OCI-LY7 (cell line): ENCODE data around the gene C15orf62. TPM values are rescaled to one million over a fixed set of nuclear protein-coding genes. Genes with fewer than 3 reads are reported as not detected.
A peak's percentile ranks its signal among the peaks of the same experiment; 100 is the strongest.

Source experiments
- BruUV-seq: library from RNA; stranded (reverse); fragments of 400-500 nt; replicated peaks from 2 replicates; lab custom pipeline; 2021; lab: Mats Ljungman, UMichigan
- CTCF ChIA-PET: fragments of 300-600 bp; sonication (Branson Sonifier 250); formaldehyde crosslinking; loops from one replicate; lab custom pipeline; 2022; ENCODE audit warnings: antibody characterized with exemption; ENCODE audit not compliant: unreplicated experiment; lab: Charles Lee
- POLR2A ChIA-PET: fragments of 300-600 bp; sonication (Branson Sonifier 250); formaldehyde crosslinking; loops from one replicate; lab custom pipeline; 2022; ENCODE audit warnings: antibody characterized with exemption; lab: Charles Lee
- DNase-seq: peaks from one replicate; pipeline ENCODE4 v3.0.0-alpha.2; 2015; ENCODE audit warnings: low spot score
- H2AFZ ChIP-seq: fragments of 200-600 bp; sonication (generic), shearing (Covaris generic); 2 replicates; pipeline ENCODE4 v1.6.1; 2014; ENCODE audit warnings: mild to moderate bottlenecking, antibody characterized with exemption, low read length, moderate library complexity
- H3K27ac ChIP-seq: fragments of 200-600 bp; sonication (generic); 2 replicates; pipeline ENCODE4 v1.5.1; 2014; ENCODE audit warnings: mixed run types, low read depth, mild to moderate bottlenecking, moderate library complexity, low read length, inconsistent platforms; ENCODE audit not compliant: poor library complexity, severe bottlenecking
- H3K36me3 ChIP-seq: fragments of 200-600 bp; sonication (generic); 2 replicates; pipeline ENCODE4 v1.6.1; 2014; ENCODE audit warnings: mild to moderate bottlenecking, antibody characterized with exemption, low read length, moderate library complexity, mixed read lengths; ENCODE audit not compliant: insufficient read depth
- H3K4me1 ChIP-seq: fragments of 200-600 bp; sonication (generic); 2 replicates; pipeline ENCODE4 v1.5.1; 2014; ENCODE audit warnings: mild to moderate bottlenecking, low read length; ENCODE audit not compliant: insufficient read depth, poor library complexity, severe bottlenecking
- H3K4me2 ChIP-seq: fragments of 200-600 bp; sonication (generic); 2 replicates; pipeline ENCODE4 v1.6.1; 2014; ENCODE audit warnings: mild to moderate bottlenecking, low read length
- H3K4me3 ChIP-seq: fragments of 200-600 bp; sonication (generic); 2 replicates; pipeline ENCODE4 v1.5.1; 2014; ENCODE audit warnings: mild to moderate bottlenecking, low read depth, low read length; ENCODE audit not compliant: poor library complexity, severe bottlenecking
- H3K79me2 ChIP-seq: fragments of 200-600 bp; sonication (generic); 2 replicates; pipeline ENCODE4 v1.6.1; 2016; ENCODE audit warnings: low read depth, mild to moderate bottlenecking, low read length, moderate library complexity, mixed read lengths; ENCODE audit not compliant: insufficient read depth
- H3K9me2 ChIP-seq: fragments of 200-600 bp; sonication (generic); 2 replicates; pipeline ENCODE4 v1.6.1; 2016; ENCODE audit warnings: mild to moderate bottlenecking, low read length, mixed read lengths; ENCODE audit not compliant: insufficient read depth
- H3K9me3 ChIP-seq: fragments of 200-600 bp; sonication (generic); 2 replicates; pipeline ENCODE4 v1.6.1; 2014; ENCODE audit warnings: mild to moderate bottlenecking, mixed run types, low read length, mixed read lengths
- H4K20me1 ChIP-seq: fragments of 200-600 bp; sonication (generic); 2 replicates; pipeline ENCODE4 v1.6.1; 2014; ENCODE audit warnings: mild to moderate bottlenecking, antibody characterized with exemption, low read length, moderate library complexity, mixed read lengths; ENCODE audit not compliant: insufficient read depth
- EZH2phosphoT487 ChIP-seq: fragments of 200-600 bp; sonication (generic); IDR thresholded peaks from 2 replicates; pipeline ENCODE4 v1.6.1; 2018; ENCODE audit warnings: low read depth, borderline replicate concordance, mild to moderate bottlenecking, mixed run types, antibody characterized with exemption, low read length, moderate library complexity, mixed read lengths
- intact Hi-C: fragments of 100-400 bp; cut with micrococcal nuclease; formaldehyde crosslinking; loops from one replicate; pipeline ENCODE4 v1.10.0; 2022; ENCODE audit not compliant: unreplicated experiment
- total RNA-seq, 2 experiments: library from RNA; depleted of rRNA in 1 of 2; stranded (reverse); fragments of >200 nt in 1 of 2; shearing (Covaris generic) in 1 of 2; gene quantifications; 2 replicates each; pipeline ENCODE4 v1.2.3, GENCODE V29; 2014 to 2022
- TF ChIP-seq, protein P1 (sequence below): fragments of 200-600 bp; sonication (generic); conservative IDR thresholded peaks from 2 replicates; pipeline ENCODE4 v1.5.1; 2014; ENCODE audit warnings: mild to moderate bottlenecking, antibody characterized with exemption, low read length, moderate library complexity, mixed read lengths

The C15orf62 gene
- total RNA-seq, 2 experiments from 2014 or later = 2.7 to 4.7 TPM

DNA sequence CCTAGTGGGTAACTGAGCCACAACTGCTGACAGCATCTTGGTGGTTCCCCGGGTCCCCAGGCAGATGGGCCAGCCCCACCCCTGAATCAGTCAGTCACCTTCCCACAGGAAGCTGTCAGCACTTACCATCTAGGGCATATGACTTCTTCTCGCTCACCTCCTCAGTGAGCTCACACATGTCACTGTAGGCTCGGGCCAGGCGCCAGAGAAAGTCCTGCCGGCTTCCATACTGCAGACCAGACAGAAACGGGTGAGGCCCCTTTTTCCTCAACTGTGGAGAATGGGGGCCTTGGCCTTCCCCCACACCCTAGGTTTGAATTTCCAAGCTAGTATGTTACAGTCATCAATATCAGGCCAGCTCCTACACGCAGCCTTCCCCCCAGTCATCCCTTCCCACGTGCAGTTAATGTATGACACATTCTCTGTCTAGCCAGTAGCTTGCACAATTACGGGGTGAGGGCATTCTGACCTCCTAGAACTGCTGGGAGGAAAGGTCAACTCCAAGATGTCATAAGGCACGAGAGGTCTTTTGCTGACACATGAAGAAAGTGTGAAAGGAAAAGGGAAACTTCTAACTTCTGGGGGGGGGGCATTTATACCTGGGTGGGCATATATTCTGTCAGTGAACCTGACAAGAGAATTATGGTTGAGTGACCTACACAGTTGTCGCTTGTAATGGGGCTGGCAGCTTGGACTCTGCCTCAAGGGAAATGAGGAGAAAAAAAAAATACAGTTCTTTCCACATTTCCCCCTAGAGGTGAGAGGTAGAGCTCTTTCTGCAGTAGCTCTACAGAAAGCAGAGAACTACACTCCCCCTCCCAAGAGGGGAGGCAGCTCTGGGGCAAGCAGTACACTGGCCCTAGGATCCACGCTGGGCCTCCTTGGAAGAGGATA is 25.6 kb upstream of the C15orf62 start:
- no peak overlapping the region for H3K27ac ChIP-seq
- peaks cover 6% of the 10 kb centered on the region; the same call in 1 of the 2 replicates for H4K20me1 ChIP-seq
- peaks cover 4% of the 10 kb centered on the region for H3K4me1 ChIP-seq
- H3K4me3 ChIP-seq = no peak overlapping the region
- TF ChIP-seq EZH2phosphoT487 = no peak
- TF ChIP-seq, protein P1, sequence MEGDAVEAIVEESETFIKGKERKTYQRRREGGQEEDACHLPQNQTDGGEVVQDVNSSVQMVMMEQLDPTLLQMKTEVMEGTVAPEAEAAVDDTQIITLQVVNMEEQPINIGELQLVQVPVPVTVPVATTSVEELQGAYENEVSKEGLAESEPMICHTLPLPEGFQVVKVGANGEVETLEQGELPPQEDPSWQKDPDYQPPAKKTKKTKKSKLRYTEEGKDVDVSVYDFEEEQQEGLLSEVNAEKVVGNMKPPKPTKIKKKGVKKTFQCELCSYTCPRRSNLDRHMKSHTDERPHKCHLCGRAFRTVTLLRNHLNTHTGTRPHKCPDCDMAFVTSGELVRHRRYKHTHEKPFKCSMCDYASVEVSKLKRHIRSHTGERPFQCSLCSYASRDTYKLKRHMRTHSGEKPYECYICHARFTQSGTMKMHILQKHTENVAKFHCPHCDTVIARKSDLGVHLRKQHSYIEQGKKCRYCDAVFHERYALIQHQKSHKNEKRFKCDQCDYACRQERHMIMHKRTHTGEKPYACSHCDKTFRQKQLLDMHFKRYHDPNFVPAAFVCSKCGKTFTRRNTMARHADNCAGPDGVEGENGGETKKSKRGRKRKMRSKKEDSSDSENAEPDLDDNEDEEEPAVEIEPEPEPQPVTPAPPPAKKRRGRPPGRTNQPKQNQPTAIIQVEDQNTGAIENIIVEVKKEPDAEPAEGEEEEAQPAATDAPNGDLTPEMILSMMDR = 0 out of 2 replicates have a peak, but pooled peaks have one; percentile 15
- ChIA-PET POLR2A (interaction anchor here (1.2 kb wide), 1 partner anchor 50 kb away, joined by 3 read pairs; the partner anchor contains the start of gene RAD51), CTCF (interaction anchor here (2.2 kb wide), 1 partner anchor 38 kb away, joined by 6 read pairs; no protein-coding TSS in a partner anchor)
- no TSS peak for BruUV-seq
- no peak overlapping the region for H2AFZ ChIP-seq
- intact Hi-C loops = loop anchor here (5.0 kb wide), 1 partner anchor 67 kb away; no protein-coding TSS in a partner anchor
- no peaks in the 10 kb centered on the region for H3K9me2 ChIP-seq
- DNase-seq = no peak
- peaks cover 88% of the 10 kb centered on the region for H3K36me3 ChIP-seq
- no peaks in the 10 kb centered on the region for H3K9me3 ChIP-seq
- H3K79me2 ChIP-seq = no peaks in the 10 kb centered on the region
- H3K4me2 ChIP-seq = no peak overlapping the region

DNA sequence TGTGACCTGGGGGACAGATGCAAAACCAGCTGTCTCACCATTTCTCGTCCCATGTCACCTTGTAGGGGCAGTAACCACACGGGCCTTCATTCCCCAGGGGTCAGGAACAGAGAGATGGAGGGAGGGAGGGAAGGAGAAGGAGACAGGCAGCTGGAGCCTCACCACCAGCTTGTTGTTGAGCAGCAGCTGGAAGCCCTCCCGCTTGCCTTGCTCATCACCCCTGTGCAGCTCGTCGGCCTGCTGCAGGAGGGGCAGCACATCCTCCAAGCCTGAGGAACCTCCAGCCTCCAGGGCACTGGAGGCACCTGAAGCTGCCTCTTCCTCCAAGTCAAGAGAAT is 25.0 kb upstream of the C15orf62 start:
- BruUV-seq = no TSS peak
- H3K4me3 ChIP-seq = no peak overlapping the region
- H3K4me2 ChIP-seq = no peak overlapping the region
- CTCF ChIA-PET = interaction anchor here (2.2 kb wide), 1 partner anchor 38 kb away, joined by 6 read pairs; no protein-coding TSS in a partner anchor
- peaks cover 6% of the 10 kb centered on the region; the same call in 1 of the 2 replicates for H4K20me1 ChIP-seq
- TF ChIP-seq, protein P1 = no peak
- TF ChIP-seq EZH2phosphoT487 = no peak
- DNase-seq = no peak
- peaks cover 4% of the 10 kb centered on the region for H3K4me1 ChIP-seq
- no peaks in the 10 kb centered on the region for H3K9me2 ChIP-seq
- peaks cover 88% of the 10 kb centered on the region for H3K36me3 ChIP-seq
- H3K9me3 ChIP-seq = no peaks in the 10 kb centered on the region
- H3K79me2 ChIP-seq = no peaks in the 10 kb centered on the region
- H3K27ac ChIP-seq = no peak overlapping the region
- H2AFZ ChIP-seq = no peak overlapping the region
- intact Hi-C loops = loop anchor here (5.0 kb wide), 2 partner anchors 67 to 148 kb away; partner anchors contain the start of gene VPS18
- POLR2A ChIA-PET = interaction anchor here (1.0 to 1.2 kb wide), 2 partner anchors 20 to 50 kb away, joined by 3 to 6 read pairs; partner anchors contain the start of gene RAD51
